ENCODE measurements around the gene HPCAL1. TPM values are rescaled to one million over a fixed set of nuclear protein-coding genes. Genes with fewer than 3 reads are reported as not detected.

Gene HPCAL1
- total RNA-seq, 1 donor from 2014 or later: 401 TPM

- Histone ChIP-seq H3K4me1 (no peaks in the 10 kb centered on the region), H3K27ac (no peak overlapping the region), H3K9me3 (no peaks in the 10 kb centered on the region), H3K36me3 (peaks cover 15 to 25% of the 10 kb centered on the region in 2 donors), H3K4me3 (no peak overlapping the region), H3K27me3 (no peaks in the 10 kb centered on the region)
- intact Hi-C loops (cut with DNase I): no loop called here
- no peak for DNase-seq (ENCODE audit: low spot score in 2 of 2)
- TF ChIP-seq, protein P1, sequence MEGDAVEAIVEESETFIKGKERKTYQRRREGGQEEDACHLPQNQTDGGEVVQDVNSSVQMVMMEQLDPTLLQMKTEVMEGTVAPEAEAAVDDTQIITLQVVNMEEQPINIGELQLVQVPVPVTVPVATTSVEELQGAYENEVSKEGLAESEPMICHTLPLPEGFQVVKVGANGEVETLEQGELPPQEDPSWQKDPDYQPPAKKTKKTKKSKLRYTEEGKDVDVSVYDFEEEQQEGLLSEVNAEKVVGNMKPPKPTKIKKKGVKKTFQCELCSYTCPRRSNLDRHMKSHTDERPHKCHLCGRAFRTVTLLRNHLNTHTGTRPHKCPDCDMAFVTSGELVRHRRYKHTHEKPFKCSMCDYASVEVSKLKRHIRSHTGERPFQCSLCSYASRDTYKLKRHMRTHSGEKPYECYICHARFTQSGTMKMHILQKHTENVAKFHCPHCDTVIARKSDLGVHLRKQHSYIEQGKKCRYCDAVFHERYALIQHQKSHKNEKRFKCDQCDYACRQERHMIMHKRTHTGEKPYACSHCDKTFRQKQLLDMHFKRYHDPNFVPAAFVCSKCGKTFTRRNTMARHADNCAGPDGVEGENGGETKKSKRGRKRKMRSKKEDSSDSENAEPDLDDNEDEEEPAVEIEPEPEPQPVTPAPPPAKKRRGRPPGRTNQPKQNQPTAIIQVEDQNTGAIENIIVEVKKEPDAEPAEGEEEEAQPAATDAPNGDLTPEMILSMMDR (IDR thresholded peaks at IDR 0.05): no peak
These were observed 120.7 kb downstream of the HPCAL1 start for GRCh38 chr2:10423400-10423774.

GRCh38 chr2:10424051-10424450 is 121.3 kb downstream of the HPCAL1 start:
- H3K27me3 ChIP-seq: no peaks in the 10 kb centered on the region
- H3K36me3 ChIP-seq: peaks cover 15 to 25% of the 10 kb centered on the region in 2 donors
- TF ChIP-seq, protein P1 (IDR thresholded peaks at IDR 0.05): no peak
- H3K9me3 ChIP-seq: no peaks in the 10 kb centered on the region
- no peak overlapping the region for H3K27ac ChIP-seq
- intact Hi-C loops (cut with DNase I): no loop called here
- DNase-seq (ENCODE audit: low spot score in 2 of 2): no peak
- no peaks in the 10 kb centered on the region for H3K4me1 ChIP-seq
- no peak overlapping the region for H3K4me3 ChIP-seq

- Histone ChIP-seq H3K27me3 (no peaks in the 10 kb centered on the region), H3K36me3 (peaks cover 13 to 25% of the 10 kb centered on the region in 2 donors), H3K27ac (no peak overlapping the region), H3K4me1 (no peaks in the 10 kb centered on the region), H3K9me3 (no peaks in the 10 kb centered on the region), H3K4me3 (no peak overlapping the region)
- no peak for DNase-seq (ENCODE audit: low spot score in 2 of 2)
- intact Hi-C loops (cut with DNase I): no loop called here
- TF ChIP-seq, protein P1 (IDR thresholded peaks at IDR 0.05): no peak
These were observed 122.3 kb downstream of the HPCAL1 start for GRCh38 chr2:10424916-10425505.

GRCh38 chr2:10425699-10426098 is 123.0 kb downstream of the HPCAL1 start:
- no peaks in the 10 kb centered on the region for H3K9me3 ChIP-seq
- intact Hi-C loops (cut with DNase I): no loop called here
- H3K4me3 ChIP-seq: no peak overlapping the region
- DNase-seq (ENCODE audit: low spot score in 2 of 2): no peak
- peaks cover 11 to 22% of the 10 kb centered on the region in 2 donors for H3K36me3 ChIP-seq
- no peak overlapping the region for H3K27ac ChIP-seq
- no peaks in the 10 kb centered on the region for H3K27me3 ChIP-seq
- TF ChIP-seq, protein P1 (IDR thresholded peaks at IDR 0.05): no peak
- H3K4me1 ChIP-seq: no peaks in the 10 kb centered on the region

DNA sequence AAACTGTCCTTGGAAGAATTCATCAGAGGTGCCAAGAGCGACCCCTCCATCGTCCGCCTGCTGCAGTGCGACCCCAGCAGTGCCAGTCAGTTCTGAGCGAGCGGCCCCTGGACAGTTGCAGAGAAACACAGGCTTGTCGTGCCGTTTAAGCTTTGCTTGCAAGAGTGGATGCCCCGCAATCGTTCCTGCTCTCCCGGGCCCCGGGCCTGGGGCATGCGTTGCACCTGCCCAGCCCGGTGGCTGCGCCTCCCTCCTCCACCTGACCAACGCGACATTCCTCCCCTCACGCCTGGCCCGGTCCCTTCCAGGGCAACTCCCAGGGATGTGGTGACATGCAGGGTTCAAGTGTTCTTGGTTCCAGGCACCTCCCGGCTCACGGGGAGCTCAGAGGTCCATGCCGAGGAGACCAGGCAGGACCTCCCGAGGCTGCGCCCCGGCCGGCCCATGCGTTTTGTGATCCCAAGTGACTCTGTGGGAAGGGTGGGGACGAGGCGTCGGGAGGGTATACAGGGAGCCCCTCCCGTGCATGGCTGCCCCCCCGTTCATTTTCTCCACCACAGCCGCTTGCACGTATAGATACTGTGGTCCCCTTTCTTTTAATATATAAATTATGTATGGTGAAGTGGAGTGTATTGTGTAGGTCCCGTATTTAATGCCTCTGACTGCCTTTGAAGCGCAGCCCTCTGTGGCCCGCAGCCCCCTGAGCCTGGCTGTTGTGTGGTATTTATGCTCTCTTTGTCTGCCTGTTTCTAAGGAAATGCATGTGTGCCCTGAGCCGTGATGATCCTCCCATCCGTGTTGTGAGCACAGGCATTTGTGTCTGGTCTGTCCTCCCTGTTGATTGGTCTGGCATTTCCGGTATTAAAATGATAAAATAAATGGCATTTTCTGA is 124.3 kb downstream of the HPCAL1 start:
- no peaks in the 10 kb centered on the region for H3K27me3 ChIP-seq
- intact Hi-C loops (cut with DNase I): no loop called here
- no peak overlapping the region for H3K4me3 ChIP-seq
- H3K4me1 ChIP-seq: no peaks in the 10 kb centered on the region
- H3K27ac ChIP-seq: no peak overlapping the region
- no peaks in the 10 kb centered on the region for H3K9me3 ChIP-seq
- no peak for DNase-seq (ENCODE audit: low spot score in 2 of 2)
- peaks cover 8 to 16% of the 10 kb centered on the region in 2 donors for H3K36me3 ChIP-seq
- TF ChIP-seq, protein P1 (IDR thresholded peaks at IDR 0.05): no peak
